HepG2 (cell line): ENCODE measurements around the gene COMT. TPM values are rescaled to one million over a fixed set of nuclear protein-coding genes. Genes with fewer than 3 reads are reported as not detected.
A peak's percentile ranks its signal among the peaks of the same experiment; 100 is the strongest.

Experiments
- ATAC-seq: fragments of 200-7000 bp; cut with Tn5 transposase; 3 replicates; pipeline ENCODE4 v1.9.1; 2020; ENCODE audit warnings: mild to moderate bottlenecking, moderate library complexity
- BruUV-seq: library from RNA; stranded (reverse); fragments of 400-500 nt; replicated peaks from 2 replicates; lab custom pipeline; 2021; lab: Mats Ljungman, UMichigan
- CTCF ChIA-PET: fragments of 300-600 bp; formaldehyde crosslinking; extraction: SDS; loops from one replicate; lab custom pipeline; 2021; ENCODE audit warnings: low total read pairs, inconsistent platforms, low intra/inter-chr PET ratio; lab: Yijun Ruan, JAX
- POLR2A ChIA-PET: fragments of 350-600 bp; sonication (Branson Sonifier 250); formaldehyde crosslinking; loops from one replicate; lab custom pipeline; 2020; ENCODE audit warnings: antibody characterized with exemption, inconsistent platforms; lab: Yijun Ruan, JAX
- DNase-seq: peaks from one replicate; pipeline ENCODE4 v3.0.0-alpha.2; 2015; ENCODE audit warnings: low spot score
- FAIRE-seq: peaks from 3 replicates; lab custom pipeline; 2011; peaks lifted over from hg19 to GRCh38; lab: Jason Lieb, UNC
- H2AFZ ChIP-seq: one replicate; pipeline ENCODE4 v1.6.1; 2011; ENCODE audit warnings: low read length, inconsistent platforms
- H3K27ac ChIP-seq: fragments of 300-600 bp; 3 replicates; pipeline ENCODE4 v1.8.0; 2011; ENCODE audit warnings: mixed run types, mild to moderate bottlenecking, mixed read lengths, low read length, inconsistent platforms; ENCODE audit not compliant: insufficient read depth; ENCODE audit errors: extremely low read length
- H3K27me3 ChIP-seq, 2 experiments: fragments of 200-600 bp in 1 of 2; 2 replicates in 1 of 2; 3 replicates in 1 of 2; pipeline versions ENCODE4 v1.6.0 to v1.8.0; 2011; ENCODE audit warnings: low read length in 2 of 2, mild to moderate bottlenecking in 2 of 2, moderate library complexity in 2 of 2, inconsistent platforms in 1 of 2; ENCODE audit not compliant: insufficient read depth in 2 of 2, control insufficient read depth in 1 of 2
- H3K36me3 ChIP-seq, 2 experiments: fragments of 200-600 bp in 1 of 2; replicated peaks in 1 of 2; 2 replicates in 1 of 2; 3 replicates in 1 of 2; pipeline versions ENCODE4 v1.5.1 to v1.8.0; 2011; ENCODE audit warnings: low read length in 2 of 2, inconsistent platforms in 1 of 2; ENCODE audit not compliant: insufficient read depth in 2 of 2, control insufficient read depth in 1 of 2
- H3K4me1 ChIP-seq: 2 replicates; pipeline ENCODE4 v1.5.1; 2012; ENCODE audit warnings: low read length, inconsistent platforms; ENCODE audit not compliant: insufficient read depth
- H3K4me2 ChIP-seq: 2 replicates; pipeline ENCODE4 v1.6.0; 2011; ENCODE audit warnings: low read depth, low read length, inconsistent platforms
- H3K4me3 ChIP-seq, 3 experiments: fragments of 200-600 bp in 1 of 3; sonication (generic), shearing (Covaris generic) in 1 of 3; replicated peaks in 1 of 3; 2 replicates each; pipeline ENCODE4 v1.5.1; 2011 to 2016; ENCODE audit warnings: low read length in 3 of 3, inconsistent platforms in 2 of 3, low read depth in 2 of 3, mild to moderate bottlenecking in 2 of 3, control low read depth in 1 of 3, mixed read lengths in 1 of 3; ENCODE audit not compliant: insufficient read depth in 1 of 3
- H3K79me2 ChIP-seq: one replicate; pipeline ENCODE4 v1.6.1; 2011; ENCODE audit warnings: low read length, inconsistent platforms; ENCODE audit not compliant: insufficient read depth
- H3K9ac ChIP-seq: 2 replicates; pipeline ENCODE4 v1.6.0; 2011; ENCODE audit warnings: mild to moderate bottlenecking, low read depth, low read length, inconsistent platforms; ENCODE audit not compliant: insufficient read depth
- H3K9me3 ChIP-seq: 2 replicates; pipeline ENCODE4 v1.5.1; 2012; ENCODE audit warnings: mild to moderate bottlenecking, low read length
- H4K20me1 ChIP-seq: 2 replicates; pipeline ENCODE4 v1.6.0; 2011; ENCODE audit warnings: inconsistent platforms, mild to moderate bottlenecking, low read length, moderate library complexity; ENCODE audit not compliant: insufficient read depth
- DNMT1 ChIP-seq: sonication (generic); formaldehyde crosslinking; IDR thresholded peaks from 2 replicates; pipeline ENCODE4 v1.5.1; 2020; ENCODE audit warnings: mild to moderate bottlenecking, missing genetic modification reagents
- FOXK1 ChIP-seq: sonication (generic); formaldehyde crosslinking; IDR thresholded peaks from 2 replicates; pipeline ENCODE4 v1.4.0; 2020; ENCODE audit warnings: low read depth, missing genetic modification reagents, borderline replicate concordance
- FOXO4 ChIP-seq: sonication (generic); formaldehyde crosslinking; conservative IDR thresholded peaks from 2 replicates; pipeline ENCODE4 v1.8.1; 2023; ENCODE audit warnings: missing genetic modification reagents
- HOMEZ ChIP-seq: IDR thresholded peaks from 2 replicates; pipeline ENCODE4 v1.6.1; 2016; ENCODE audit warnings: low read depth
- LRRFIP1 ChIP-seq: sonication (generic); formaldehyde crosslinking; conservative IDR thresholded peaks from 2 replicates; pipeline ENCODE4 v1.4.0; 2020; ENCODE audit warnings: missing genetic modification reagents
- MEIS1 ChIP-seq: sonication (generic); formaldehyde crosslinking; IDR thresholded peaks from 2 replicates; pipeline ENCODE4 v1.9.0; 2021; ENCODE audit warnings: mild to moderate bottlenecking, missing genetic modification reagents, moderate library complexity, borderline replicate concordance
- TFDP1 ChIP-seq: IDR thresholded peaks from 2 replicates; pipeline ENCODE4 v1.6.1; 2016; ENCODE audit warnings: missing compliant biosample characterization, missing genetic modification reagents, borderline replicate concordance
- ZNF256 ChIP-seq: sonication (generic); formaldehyde crosslinking; conservative IDR thresholded peaks from 2 replicates; pipeline ENCODE4 v1.4.0; 2020; ENCODE audit warnings: missing genetic modification reagents
- WGBS: methylation state at CpG from one replicate; pipeline ENCODE4 v1.1.6; 2017; ENCODE audit warnings: low lambda C conversion rate; 5-methylcytosine and 5-hydroxymethylcytosine counted together
- in situ Hi-C: cut with HindIII; loops from 2 replicates; pipeline ENCODE4 v1.10.0; 2017; ENCODE audit warnings: low pct_unique_long_range_greater_than_20kb; ENCODE audit not compliant: extremely low pct_ligation_motif_present
- intact Hi-C: fragments of 100-400 bp; cut with micrococcal nuclease; formaldehyde crosslinking; loops from one replicate; pipeline ENCODE4 v1.10.0; 2022; ENCODE audit not compliant: unreplicated experiment
- polyA plus RNA-seq, 8 experiments: library from polyadenylated mRNA; depleted of rRNA in 3 of 8; stranded (reverse) in 7 of 8; unstranded in 1 of 8; fragments of >200 nt; fragmentation: Illumina TruSeq in 4 of 8; extraction: Trizol in 4 of 8; gene quantifications; 2 replicates each; pipeline versions ENCODE4 v1.2.1 to v1.2.3, GENCODE V29; 2011 to 2016; ENCODE audit warnings: low read depth in 4 of 8, missing spikeins in 1 of 8, mixed read lengths in 1 of 8; ENCODE audit not compliant: insufficient read depth in 1 of 8
- total RNA-seq, 5 experiments: library from RNA; depleted of rRNA; stranded (reverse); fragments of >200 nt; fragmentation: Illumina TruSeq; extraction: Trizol; gene quantifications; 2 replicates each; pipeline ENCODE4 v1.2.3, GENCODE V29; 2016; ENCODE audit warnings: low read depth in 1 of 5
- TF ChIP-seq, protein P1 (sequence below): sonication (generic); formaldehyde crosslinking; IDR thresholded peaks from 2 replicates; pipeline ENCODE4 v1.4.0; 2020; ENCODE audit warnings: missing genetic modification reagents, borderline replicate concordance

Gene COMT
- total and polyA plus RNA-seq, 2 of the 13 experiments (the other 11 are each of a cell fraction or from before 2014, with no cell fraction given), result 156 to 162 TPM

- Histone ChIP-seq H3K9me3 (no peaks in the 10 kb centered on the region), H3K36me3 (0 out of 5 replicates have a peak, but pooled peaks cover 0 to 4% of the 10 kb centered on the region in 2 experiments), H3K9ac (no peak overlapping the region), H3K4me3 (no peak overlapping the region), H3K4me2 (no peak overlapping the region), H3K79me2 (no peaks in the 10 kb centered on the region), H3K27me3 (no peaks in the 10 kb centered on the region), H3K4me1 (peaks cover 24% of the 10 kb centered on the region), H3K27ac (no peak overlapping the region), H2AFZ (no peak overlapping the region), H4K20me1 (no peaks in the 10 kb centered on the region)
- 94% methylated on average over 8 of the region's 12 CpGs for WGBS
- TF ChIP-seq LRRFIP1 (no peak), MEIS1 (no peak), FOXO4 (CRISPR knock-in tag) (no peak), HOMEZ (CRISPR knock-in tag) (no peak), DNMT1 (CRISPR knock-in tag) (no peak), ZNF256 (no peak), FOXK1 (CRISPR knock-in tag) (no peak), TFDP1 (CRISPR knock-in tag) (no peak)
- TF ChIP-seq, protein P1, sequence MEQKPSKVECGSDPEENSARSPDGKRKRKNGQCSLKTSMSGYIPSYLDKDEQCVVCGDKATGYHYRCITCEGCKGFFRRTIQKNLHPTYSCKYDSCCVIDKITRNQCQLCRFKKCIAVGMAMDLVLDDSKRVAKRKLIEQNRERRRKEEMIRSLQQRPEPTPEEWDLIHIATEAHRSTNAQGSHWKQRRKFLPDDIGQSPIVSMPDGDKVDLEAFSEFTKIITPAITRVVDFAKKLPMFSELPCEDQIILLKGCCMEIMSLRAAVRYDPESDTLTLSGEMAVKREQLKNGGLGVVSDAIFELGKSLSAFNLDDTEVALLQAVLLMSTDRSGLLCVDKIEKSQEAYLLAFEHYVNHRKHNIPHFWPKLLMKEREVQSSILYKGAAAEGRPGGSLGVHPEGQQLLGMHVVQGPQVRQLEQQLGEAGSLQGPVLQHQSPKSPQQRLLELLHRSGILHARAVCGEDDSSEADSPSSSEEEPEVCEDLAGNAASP, result no peak
- FAIRE-seq (no peak), DNase-seq (no peak), ATAC-seq (peak; percentile 18; the same call in 2 of the 3 replicates)
- in situ Hi-C loops, result no loop called here
- CTCF ChIA-PET, result no interaction called here
- no TSS peak for BruUV-seq
- POLR2A ChIA-PET, result interaction anchor here (3.3 kb wide), 1 partner anchor 9 kb away, joined by 10 read pairs; the partner anchor contains the start of genes COMT and TXNRD2
- intact Hi-C loops, result no loop called here
Measured at GRCh38 chr22:19932367-19933206, 9.0 kb upstream of the COMT start.
